RPMI7951 (cell line): ENCODE data around the gene LMO2. TPM values are rescaled to one million over a fixed set of nuclear protein-coding genes. Genes with fewer than 3 reads are reported as not detected.
"Not testable (repeated sequence)": the region's sequence is repeated elsewhere in the genome, so short reads cannot be mapped to it uniquely, and the experiment has no call there.

ENCODE experiments used
- DNase-seq: peaks from one replicate; pipeline ENCODE4 v3.0.0-alpha.2; 2012; ENCODE audit warnings: low read depth
- total RNA-seq: library from RNA; depleted of rRNA; stranded (reverse); fragments of >200 nt; shearing (Covaris generic); gene quantifications from 2 replicates; pipeline ENCODE4 v1.2.3, GENCODE V29; 2014; rRNA removed

LMO2 gene
- 0.12 and 0.59 TPM in 2 replicates for total RNA-seq

- DNase-seq: no peak
Observed at GRCh38 chr11:33891714-33892327, at the start of gene LMO2. LMO2 (minus strand) TSS chr11:33892076; CDS start chr11:33869716, 22,360 bp downstream.

GRCh38 chr11:33940538-33940815 is 48.6 kb upstream of the LMO2 start:
- DNase-seq: no peak

GRCh38 chr11:33936725-33937604 is 45.1 kb upstream of the LMO2 start:
- peak; percentile 79 for DNase-seq

GRCh38 chr11:33935461-33936456 is 43.9 kb upstream of the LMO2 start:
- no peak for DNase-seq

- no peak for DNase-seq
Observed at GRCh38 chr11:33935005-33935404, 43.1 kb upstream of the LMO2 start.

GRCh38 chr11:33934450-33934849 is 42.6 kb upstream of the LMO2 start:
- DNase-seq: no peak

- no peak for DNase-seq
Observed at GRCh38 chr11:33933602-33934001, 41.7 kb upstream of the LMO2 start.

GRCh38 chr11:33932721-33933120 is 40.8 kb upstream of the LMO2 start:
- no peak for DNase-seq

GRCh38 chr11:33931739-33932366 is 40.0 kb upstream of the LMO2 start:
- not testable (repeated sequence) for DNase-seq

GRCh38 chr11:33931067-33931466 is 39.2 kb upstream of the LMO2 start:
- DNase-seq: no peak

GRCh38 chr11:33930317-33931021 is 38.6 kb upstream of the LMO2 start:
- peak; percentile 21 for DNase-seq

GRCh38 chr11:33928564-33928963 is 36.7 kb upstream of the LMO2 start:
- no peak for DNase-seq

GRCh38 chr11:33926671-33927552 is 35.0 kb upstream of the LMO2 start:
- no peak for DNase-seq

- no peak for DNase-seq
Observed at GRCh38 chr11:33924341-33924740, 32.5 kb upstream of the LMO2 start.

GRCh38 chr11:33923626-33924025 is 31.8 kb upstream of the LMO2 start:
- no peak for DNase-seq

- peak; percentile 79 for DNase-seq
Observed at GRCh38 chr11:33920838-33921613, 29.1 kb upstream of the LMO2 start.

GRCh38 chr11:33919645-33920044 is 27.8 kb upstream of the LMO2 start:
- DNase-seq: no peak

GRCh38 chr11:33917402-33917801 is 25.5 kb upstream of the LMO2 start:
- not testable (repeated sequence) for DNase-seq

GRCh38 chr11:33916736-33917135 is 24.9 kb upstream of the LMO2 start:
- DNase-seq: no peak
